Muscle of back (tissue), 11 donors: Measurements from ENCODE around the gene KHNYN. TPM values are rescaled to one million over a fixed set of nuclear protein-coding genes. Genes with fewer than 3 reads are reported as not detected.
"Not testable (repeated sequence)": the region's sequence is repeated elsewhere in the genome, so short reads cannot be mapped to it uniquely, and the experiment has no call there.

ENCODE experiments used
- DNase-seq, 3 donors: peaks; one replicate each; pipeline versions ENCODE4 v3.0.0 to v3.0.0-alpha.2; 2013
- polyA plus RNA-seq, 10 donors: library from polyadenylated mRNA; unstranded; fragments of 120-200 nt; gene quantifications; one replicate each; pipeline ENCODE4 v1.2.1, GENCODE V29; 2013; ENCODE audit not compliant: insufficient read length in 10 of 10

KHNYN gene
- polyA plus RNA-seq, 10 donors = 29.0 to 41.0 (median 34.7) TPM

DNA sequence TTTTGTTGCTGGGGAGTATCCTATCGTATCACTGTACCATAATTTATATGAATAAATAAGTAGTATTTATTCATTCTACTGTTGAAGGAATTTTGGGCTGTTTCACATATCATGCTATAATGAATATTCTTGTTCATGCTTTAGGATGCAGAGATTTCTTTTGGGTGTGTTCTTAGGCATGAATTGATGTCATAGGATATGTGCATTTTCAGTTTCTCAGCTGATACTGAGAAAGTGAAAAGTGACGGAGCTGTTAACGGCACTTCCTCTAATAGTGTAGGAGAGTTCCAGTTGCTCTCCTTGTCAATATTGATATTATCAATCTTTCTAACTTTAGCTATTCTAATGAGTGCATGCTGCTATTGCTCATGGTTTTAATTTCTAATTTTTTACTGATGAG is 36.1 kb downstream of the KHNYN start:
- DNase-seq = no peak

GRCh38 chr14:24470450-24470849 is 40.7 kb downstream of the KHNYN start:
- not testable (repeated sequence) for DNase-seq

DNA sequence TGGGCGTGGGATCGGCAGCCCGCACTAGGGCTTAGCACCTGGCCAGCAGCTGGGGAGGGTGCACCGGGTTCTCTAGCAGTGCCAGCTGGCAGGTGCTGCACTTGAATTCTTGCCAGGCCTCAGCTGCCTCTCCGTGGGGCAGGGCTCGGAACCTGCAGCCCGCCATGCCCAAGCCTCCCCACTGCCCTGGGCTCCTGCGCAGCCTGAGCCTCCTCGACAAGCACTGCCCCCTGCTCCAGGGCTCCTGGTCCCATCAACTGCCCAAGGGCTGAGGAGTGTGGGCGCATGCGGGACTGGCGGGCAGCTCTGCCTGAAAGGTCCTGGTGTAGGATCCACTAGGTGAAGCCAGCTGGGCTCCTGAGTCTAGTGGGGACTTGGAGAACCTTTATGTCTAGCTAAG is 43.5 kb downstream of the KHNYN start:
- no peak for DNase-seq

DNA sequence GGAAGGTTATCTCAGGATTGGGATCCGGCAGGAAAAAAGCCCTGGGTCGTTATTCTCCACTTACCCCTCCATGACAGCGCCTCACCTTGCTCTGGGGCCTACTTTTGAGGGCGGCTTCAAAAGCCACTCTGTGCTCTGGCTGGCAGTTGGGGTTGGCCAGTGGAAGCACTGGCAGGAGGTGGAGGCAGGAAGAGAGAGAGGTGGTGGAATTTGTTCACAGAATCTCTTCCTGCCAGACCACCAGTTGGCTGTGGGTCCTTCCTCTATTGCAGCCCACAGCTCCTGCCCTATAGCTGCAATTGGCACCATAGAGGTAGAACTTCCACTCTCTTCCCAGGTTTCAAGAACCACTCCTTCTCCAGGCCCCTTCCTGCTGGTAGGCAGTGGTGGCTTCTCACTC is 45.5 kb downstream of the KHNYN start:
- DNase-seq = no peak

DNA sequence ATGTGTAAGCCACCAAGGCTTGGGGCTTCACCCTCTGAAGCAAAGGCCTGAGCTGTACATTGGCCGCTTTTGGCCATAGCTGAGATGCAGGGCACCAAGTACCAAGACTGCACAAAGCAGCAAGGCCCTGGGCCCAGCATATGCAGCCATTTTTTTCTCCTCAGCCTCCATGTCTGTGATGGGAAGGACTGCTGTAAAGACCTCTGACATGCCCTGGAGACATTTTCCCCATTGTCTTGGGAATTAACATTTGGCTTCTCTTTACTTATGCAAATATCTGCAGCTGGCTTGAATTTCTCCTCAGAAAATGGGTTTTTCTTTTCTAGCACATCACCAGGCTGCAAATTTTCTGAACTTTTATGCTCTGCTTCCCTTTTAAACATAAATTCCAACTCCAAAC is 50.2 kb downstream of the KHNYN start:
- not testable (repeated sequence) for DNase-seq

GRCh38 chr14:24481622-24482324 is 52.0 kb downstream of the KHNYN start:
- peak in 1 of 3 donors; percentile 14 for DNase-seq

- not testable (repeated sequence) for DNase-seq
Measured at GRCh38 chr14:24482699-24483303, 53.0 kb downstream of the KHNYN start.

GRCh38 chr14:24483604-24484252 is 54.0 kb downstream of the KHNYN start:
- no peak for DNase-seq

Other genes with a start within 250 kb of the KHNYN start
- 10 to 100 TPM; 21.5 to 31.8 (median 26.6) TPM for gene IPO4, start 241.1 kb upstream of the KHNYN start, polyA plus RNA-seq
- gene TM9SF1, start 234.5 kb upstream of the KHNYN start, polyA plus RNA-seq = 10 to 100 TPM; 11.2 to 25.1 (median 17.6) TPM
- 1 to 10 TPM; 1.8 to 8.7 (median 2.8) TPM for gene TSSK4, start 224.3 kb upstream of the KHNYN start, polyA plus RNA-seq
- gene CHMP4A, start 216.5 kb upstream of the KHNYN start, polyA plus RNA-seq = 10 to 100 TPM; 26.0 to 44.1 (median 34.5) TPM
- gene MDP1, start 213.9 kb upstream of the KHNYN start, polyA plus RNA-seq = 10 to 100 TPM in 1 of 10 donors, 1 to 10 TPM in 9; 6.1 to 10.2 (median 8.0) TPM
- gene NEDD8, start 197.6 kb upstream of the KHNYN start, polyA plus RNA-seq = 100 to 1,000 TPM; 168 to 226 (median 186) TPM
- gene GMPR2, start 197.0 kb upstream of the KHNYN start, polyA plus RNA-seq = 10 to 100 TPM; 41.5 to 57.6 (median 50.7) TPM
- 10 to 100 TPM; 33.5 to 43.0 (median 41.5) TPM for gene TINF2, start 187.3 kb upstream of the KHNYN start, polyA plus RNA-seq
- gene TGM1, start 166.8 kb upstream of the KHNYN start, polyA plus RNA-seq = 1 to 10 TPM in 7 of 10 donors, under 1 TPM in 3; 0.82 to 3.9 (median 1.3) TPM
- 10 to 100 TPM in 9 of 10 donors, 1 to 10 TPM in 1; 10.0 to 20.1 (median 13.3) TPM for gene RABGGTA, start 158.4 kb upstream of the KHNYN start, polyA plus RNA-seq
- gene DHRS1, start 130.2 kb upstream of the KHNYN start, polyA plus RNA-seq = 10 to 100 TPM; 10.9 to 21.2 (median 17.0) TPM
- 10 to 100 TPM; 18.6 to 24.6 (median 20.0) TPM for gene NOP9, start 130.1 kb upstream of the KHNYN start, polyA plus RNA-seq
- 10 to 100 TPM in 7 of 10 donors, 1 to 10 TPM in 3; 8.3 to 15.5 (median 12.0) TPM for gene CIDEB, start 122.0 kb upstream of the KHNYN start, polyA plus RNA-seq
- gene LTB4R2, start 119.8 kb upstream of the KHNYN start, polyA plus RNA-seq = 1 to 10 TPM; 1.4 to 3.4 (median 2.7) TPM
- 1 to 10 TPM; 2.2 to 6.7 (median 3.6) TPM for gene LTB4R, start 118.5 kb upstream of the KHNYN start, polyA plus RNA-seq
- gene ADCY4, start 94.9 kb upstream of the KHNYN start, polyA plus RNA-seq = 10 to 100 TPM in 6 of 10 donors, 1 to 10 TPM in 4; 8.5 to 23.7 (median 14.3) TPM
- gene RIPK3, start 90.0 kb upstream of the KHNYN start, polyA plus RNA-seq = 1 to 10 TPM in 8 of 10 donors, under 1 TPM in 2; 0.78 to 2.3 (median 1.8) TPM
- gene NFATC4, start 61.8 kb upstream of the KHNYN start, polyA plus RNA-seq = 10 to 100 TPM; 34.0 to 69.3 (median 44.5) TPM
- 10 to 100 TPM; 23.9 to 40.6 (median 29.1) TPM for gene NYNRIN, start 31.0 kb upstream of the KHNYN start, polyA plus RNA-seq
- 1 to 10 TPM; 1.4 to 3.4 (median 2.0) TPM for gene CBLN3, start 286 bp upstream of the KHNYN start, polyA plus RNA-seq
- gene SDR39U1, start 12.8 kb downstream of the KHNYN start, polyA plus RNA-seq = 10 to 100 TPM; 36.4 to 55.6 (median 47.6) TPM
- under 1 TPM in 2 of 10 donors, not detected in 8; 0.14 to 0.34 TPM for gene CMA1, start 78.3 kb downstream of the KHNYN start, polyA plus RNA-seq
- gene CTSG, start 146.3 kb downstream of the KHNYN start, polyA plus RNA-seq = 1 to 10 TPM in 7 of 10 donors, under 1 TPM in 3; 0.73 to 3.1 (median 1.5) TPM
- gene GZMH, start 179.7 kb downstream of the KHNYN start, polyA plus RNA-seq = under 1 TPM in 4 of 10 donors, not detected in 6; 0.19 to 0.99 (median 0.56) TPM
- under 1 TPM in 8 of 10 donors, not detected in 2; 0.24 to 0.85 (median 0.36) TPM for gene GZMB, start 204.2 kb downstream of the KHNYN start, polyA plus RNA-seq